Brain microvascular endothelial cell (primary cell): ENCODE measurements around the gene MSL1.

Source experiments
- DNase-seq: peaks from one replicate; pipeline ENCODE4 v3.0.0-alpha.2; 2020
- H3K27ac ChIP-seq: fragments of 250-450 bp; sonication (Bioruptor Pico); 2 replicates; pipeline ENCODE4 v1.5.1; 2020; ENCODE audit warnings: mild to moderate bottlenecking, moderate library complexity
- H3K27me3 ChIP-seq: fragments of 250-450 bp; sonication (Bioruptor Pico); replicated peaks from 2 replicates; pipeline ENCODE4 v1.5.1; 2020; ENCODE audit warnings: mild to moderate bottlenecking
- H3K36me3 ChIP-seq: fragments of 250-450 bp; sonication (Bioruptor Pico); replicated peaks from 2 replicates; pipeline ENCODE4 v1.5.1; 2020; ENCODE audit warnings: mild to moderate bottlenecking
- H3K4me3 ChIP-seq: 2 replicates; pipeline ENCODE4 v1.5.1; 2011; ENCODE audit warnings: low read depth, mild to moderate bottlenecking, control low read depth, low read length, moderate library complexity
- in situ Hi-C: cut with HindIII; loops from 2 replicates; pipeline ENCODE4 v1.10.0; 2017; ENCODE audit warnings: low sequenced_read_pairs, low pct_ligation_motif_present
- TF ChIP-seq, protein P1 (sequence below): IDR thresholded peaks from 2 replicates; pipeline ENCODE4 v1.5.1; 2011; ENCODE audit warnings: low read depth, mild to moderate bottlenecking, moderate library complexity, low read length, control low read depth, inconsistent platforms; ENCODE audit errors: missing control alignments

The MSL1 gene

DNA sequence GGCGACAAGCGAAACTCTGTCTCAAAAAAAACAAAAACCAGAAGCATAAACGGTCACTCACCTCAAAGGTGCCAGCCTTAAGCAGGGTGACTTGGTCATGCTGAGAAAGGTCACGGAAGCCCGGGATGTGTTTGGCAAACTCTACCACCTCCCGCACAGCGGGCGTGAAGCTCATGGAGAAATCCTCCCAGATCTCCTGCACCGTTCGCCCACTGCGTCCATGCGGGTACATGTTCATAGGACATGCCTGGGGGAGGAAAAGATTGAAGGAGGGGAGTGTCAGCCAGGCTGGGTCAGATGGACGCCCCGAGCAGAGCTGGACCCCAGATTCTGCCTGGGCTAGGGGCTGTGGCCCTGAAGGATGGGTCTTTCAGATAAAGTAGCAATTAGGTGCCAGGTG is 26.9 kb upstream of the MSL1 start:
- TF ChIP-seq, protein P1, sequence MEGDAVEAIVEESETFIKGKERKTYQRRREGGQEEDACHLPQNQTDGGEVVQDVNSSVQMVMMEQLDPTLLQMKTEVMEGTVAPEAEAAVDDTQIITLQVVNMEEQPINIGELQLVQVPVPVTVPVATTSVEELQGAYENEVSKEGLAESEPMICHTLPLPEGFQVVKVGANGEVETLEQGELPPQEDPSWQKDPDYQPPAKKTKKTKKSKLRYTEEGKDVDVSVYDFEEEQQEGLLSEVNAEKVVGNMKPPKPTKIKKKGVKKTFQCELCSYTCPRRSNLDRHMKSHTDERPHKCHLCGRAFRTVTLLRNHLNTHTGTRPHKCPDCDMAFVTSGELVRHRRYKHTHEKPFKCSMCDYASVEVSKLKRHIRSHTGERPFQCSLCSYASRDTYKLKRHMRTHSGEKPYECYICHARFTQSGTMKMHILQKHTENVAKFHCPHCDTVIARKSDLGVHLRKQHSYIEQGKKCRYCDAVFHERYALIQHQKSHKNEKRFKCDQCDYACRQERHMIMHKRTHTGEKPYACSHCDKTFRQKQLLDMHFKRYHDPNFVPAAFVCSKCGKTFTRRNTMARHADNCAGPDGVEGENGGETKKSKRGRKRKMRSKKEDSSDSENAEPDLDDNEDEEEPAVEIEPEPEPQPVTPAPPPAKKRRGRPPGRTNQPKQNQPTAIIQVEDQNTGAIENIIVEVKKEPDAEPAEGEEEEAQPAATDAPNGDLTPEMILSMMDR = no peak
- H3K27ac ChIP-seq = no peak overlapping the region
- peaks cover 31% of the 10 kb centered on the region for H3K36me3 ChIP-seq
- no peak for DNase-seq
- in situ Hi-C loops = no loop called here
- no peaks in the 10 kb centered on the region for H3K27me3 ChIP-seq
- H3K4me3 ChIP-seq = no peak overlapping the region

DNA sequence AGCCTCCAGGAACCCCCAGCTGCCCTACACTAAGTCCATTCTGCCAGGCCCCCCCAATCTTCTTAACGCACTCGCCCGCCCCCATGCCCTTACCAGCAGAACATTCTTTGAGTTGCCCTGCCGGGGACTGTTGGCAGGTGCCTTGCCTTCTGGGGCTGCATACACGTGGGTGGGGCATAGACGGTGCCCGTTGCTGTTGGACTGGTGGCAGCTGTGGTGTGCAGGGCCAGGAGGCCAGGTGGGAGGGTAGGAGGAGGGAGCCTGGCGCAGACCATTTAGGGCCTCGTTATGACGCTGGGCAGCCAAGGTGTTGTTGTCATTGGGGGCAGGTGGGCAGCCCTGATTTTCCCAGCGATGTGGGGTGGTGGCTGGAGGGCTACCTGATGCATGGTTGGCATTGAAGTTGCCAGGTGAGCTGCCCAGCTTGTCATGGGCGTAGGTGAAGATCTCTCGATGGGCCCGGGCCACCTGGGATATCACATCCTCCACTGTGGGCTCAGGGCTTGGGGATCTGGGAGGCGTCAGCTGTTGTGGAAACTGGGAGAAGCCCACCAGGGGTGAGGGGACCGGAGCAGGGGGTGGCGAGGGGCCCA is 26.3 kb upstream of the MSL1 start:
- no peak for DNase-seq
- TF ChIP-seq, protein P1 = no peak
- Histone ChIP-seq H3K36me3 (peaks cover 28% of the 10 kb centered on the region), H3K27ac (no peak overlapping the region), H3K27me3 (no peaks in the 10 kb centered on the region), H3K4me3 (no peak overlapping the region)
- in situ Hi-C loops = no loop called here

DNA sequence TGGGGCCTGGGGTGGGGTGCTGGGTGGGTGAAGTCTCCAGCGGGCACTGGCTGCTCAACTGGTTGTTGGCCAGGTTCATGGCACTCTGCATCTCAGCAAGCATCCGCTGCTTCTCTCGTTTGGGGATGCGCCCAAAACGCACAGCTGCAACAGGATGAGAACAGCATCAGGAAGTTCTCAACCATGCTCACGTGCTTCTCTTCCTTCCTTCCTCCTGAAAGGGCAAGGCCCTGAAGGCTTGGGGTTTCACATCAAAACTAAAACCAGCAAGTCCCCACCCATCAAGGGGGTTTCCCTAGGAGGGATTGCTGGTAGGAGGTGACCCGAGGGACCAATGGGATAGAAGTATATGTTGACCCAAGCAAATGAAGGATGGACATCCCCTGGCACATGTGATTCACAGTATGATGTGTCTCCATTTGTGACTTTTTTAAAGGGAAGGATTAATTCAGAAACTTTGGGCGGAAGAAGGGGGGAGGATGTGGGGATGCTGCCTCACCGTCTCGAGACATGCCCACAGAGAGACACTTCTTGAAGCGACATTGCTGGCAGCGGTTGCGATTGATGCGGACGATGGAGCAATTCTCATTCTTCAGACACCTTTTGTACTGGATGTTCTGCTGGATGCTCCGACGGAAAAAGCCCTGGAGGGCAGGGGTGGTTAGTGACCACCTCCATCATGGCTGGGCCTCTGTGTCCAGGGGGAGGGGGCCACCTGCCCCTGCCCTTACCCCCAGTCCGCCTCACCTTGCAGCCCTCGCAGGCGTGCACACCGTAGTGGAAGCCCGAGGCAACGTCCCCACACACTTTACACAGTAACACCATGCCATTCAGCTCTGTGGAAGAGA is 25.6 kb upstream of the MSL1 start:
- TF ChIP-seq, protein P1 = no peak
- in situ Hi-C loops = no loop called here
- no peak overlapping the region for H3K4me3 ChIP-seq
- peaks cover 27% of the 10 kb centered on the region for H3K36me3 ChIP-seq
- H3K27ac ChIP-seq = no peak overlapping the region
- no peaks in the 10 kb centered on the region for H3K27me3 ChIP-seq
- DNase-seq = no peak

DNA sequence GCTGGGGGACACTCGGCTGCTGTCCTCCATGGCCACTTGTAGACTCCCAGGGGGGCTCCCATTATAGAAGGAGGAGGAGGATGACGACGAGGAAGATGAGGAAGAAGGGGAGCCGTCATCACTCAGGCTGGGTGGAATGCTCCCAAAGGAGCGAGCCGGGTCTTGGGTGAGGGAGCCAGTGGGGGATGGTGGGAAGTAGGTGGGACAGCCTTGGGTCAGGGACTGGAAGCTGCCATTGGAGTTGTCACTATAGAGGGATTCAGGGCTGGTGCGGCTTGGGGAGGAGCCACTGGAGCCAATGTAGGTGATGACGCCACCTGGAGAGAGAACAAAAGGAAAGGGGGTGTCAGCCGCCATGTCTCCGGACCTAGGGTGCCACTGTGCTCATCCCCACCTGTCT is 24.7 kb upstream of the MSL1 start:
- peaks cover 27% of the 10 kb centered on the region for H3K36me3 ChIP-seq
- no peak overlapping the region for H3K27ac ChIP-seq
- no peak for DNase-seq
- H3K27me3 ChIP-seq = no peaks in the 10 kb centered on the region
- TF ChIP-seq, protein P1 = no peak
- no peak overlapping the region for H3K4me3 ChIP-seq
- in situ Hi-C loops = no loop called here

DNA sequence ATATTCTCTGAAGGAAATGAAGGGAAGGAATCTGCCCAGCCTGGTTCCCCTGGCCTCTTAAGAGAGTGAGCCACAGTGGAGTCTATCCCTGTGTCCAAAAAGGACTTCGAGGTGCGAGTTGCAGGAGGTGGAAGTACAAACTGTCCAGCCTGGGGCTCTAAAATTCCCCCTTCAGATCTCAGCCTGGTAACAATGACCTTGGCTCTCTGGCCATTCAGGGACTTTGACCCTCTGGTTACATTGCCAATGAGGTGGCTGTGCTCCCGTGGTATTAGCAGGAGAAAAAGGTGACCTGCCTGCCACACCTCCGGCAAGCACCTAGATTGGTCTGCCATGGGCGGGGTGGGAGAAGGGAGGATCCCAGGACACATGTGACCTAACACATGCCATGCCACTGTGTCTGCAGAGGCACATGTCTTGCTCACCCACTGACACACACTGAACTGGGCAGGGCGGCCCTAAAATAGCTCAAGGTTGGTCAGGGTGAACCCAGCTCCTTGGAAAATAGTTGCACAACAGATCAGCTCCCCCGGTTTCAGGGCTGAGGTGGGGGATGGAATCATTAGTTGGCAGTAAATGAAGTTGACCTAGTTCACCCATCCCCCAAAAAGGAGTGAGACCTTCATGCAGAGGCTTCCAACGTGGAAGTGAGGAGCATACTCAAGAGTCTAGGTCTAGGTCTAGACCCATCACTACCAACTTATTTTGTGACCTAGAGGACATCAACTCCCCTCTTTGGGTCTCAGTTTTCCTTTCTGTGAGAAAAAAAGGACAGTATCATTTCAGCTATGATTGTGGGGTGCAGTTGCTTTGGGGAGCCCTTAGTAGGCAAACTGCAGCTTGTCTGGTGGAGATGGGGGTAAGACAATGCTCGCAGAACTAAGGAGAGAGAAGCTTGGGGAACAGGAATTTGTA is 23.6 kb upstream of the MSL1 start:
- H3K27me3 ChIP-seq = no peaks in the 10 kb centered on the region
- H3K4me3 ChIP-seq = peak overlapping the region; percentile 26
- peaks cover 24% of the 10 kb centered on the region for H3K36me3 ChIP-seq
- TF ChIP-seq, protein P1 = no peak
- DNase-seq = no peak
- peak overlapping the region; percentile 75 for H3K27ac ChIP-seq
- in situ Hi-C loops = no loop called here
